Measurements from ENCODE around the gene DNMT3A.

Gene DNMT3A

DNA sequence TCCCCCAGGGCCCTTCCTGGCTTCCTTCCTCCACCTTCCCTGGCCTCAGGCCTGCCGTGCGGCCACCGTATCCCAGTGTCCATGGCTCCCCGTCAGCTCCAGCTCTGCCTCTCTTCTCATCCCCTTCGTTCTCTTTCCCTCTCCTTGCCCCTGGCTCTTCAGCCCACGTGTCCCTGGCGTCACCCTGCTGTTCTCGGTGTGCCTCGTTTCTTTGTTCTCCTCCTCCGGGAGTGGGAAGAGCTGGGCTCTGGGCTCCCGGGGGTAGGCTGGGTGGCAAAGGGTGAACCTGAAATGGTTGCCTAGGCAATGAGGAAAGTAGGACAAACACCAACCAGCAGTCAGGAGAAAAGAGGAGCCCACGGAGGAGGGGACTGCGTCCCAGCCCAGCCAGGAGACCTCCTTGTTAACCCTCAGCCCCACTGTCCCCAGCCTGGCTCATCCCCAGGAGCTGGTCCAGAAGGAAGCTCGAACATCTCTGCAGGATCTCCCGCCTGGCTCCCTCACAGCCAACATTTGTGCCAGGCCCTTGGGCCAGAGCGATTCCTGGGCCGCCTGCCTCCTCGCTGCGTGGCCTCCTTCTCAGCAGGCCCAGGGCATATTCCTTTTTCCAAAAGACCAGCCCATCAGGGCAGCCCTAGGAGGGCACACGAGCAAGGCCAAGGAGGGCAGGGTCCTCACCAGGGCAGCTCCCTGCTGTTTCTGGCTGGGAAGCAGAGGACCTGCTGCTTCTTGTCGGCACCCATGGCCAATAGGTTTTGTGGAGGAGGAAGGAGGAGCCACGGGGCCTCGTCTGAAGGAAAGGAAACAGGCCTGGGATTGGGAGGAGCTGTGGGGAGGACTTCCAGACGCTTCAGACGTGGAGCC is 30.9 kb upstream of the DNMT3A start:
- Histone ChIP-seq H3K4me3 (ENCODE audit: insufficient read depth in 1 of 2, low read depth in 1 of 2, low read length in 2 of 2) (no peak overlapping the region), H3K4me1 (ENCODE audit: control insufficient read depth, insufficient read depth, low read depth, low read length) (peaks cover 10% of the 10 kb centered on the region), H2BK120ac (ENCODE audit: low read depth, low read length) (no peak overlapping the region), H2BK15ac (ENCODE audit: low read depth, poor library complexity, severe bottlenecking) (no peak overlapping the region), H2AFZ (ENCODE audit: low read depth, low read length) (no peak overlapping the region), H4K91ac (ENCODE audit: low read length) (no peak overlapping the region), H3K27me3 (ENCODE audit: control insufficient read depth in 1 of 2, insufficient read depth in 1 of 2, low read length in 2 of 2) (peaks cover 0 to 15% of the 10 kb centered on the region in 2 experiments), H3K4ac (ENCODE audit: low read depth in 1 of 2, low read length in 2 of 2) (peak overlapping the region in 1 of 2 experiments; percentile 35), H3K36me3 (ENCODE audit: control insufficient read depth in 1 of 2, insufficient read depth in 2 of 2, low read depth in 1 of 2, low read length in 2 of 2) (no peaks in the 10 kb centered on the region), H2AK5ac (ENCODE audit: low read length, severe bottlenecking) (no peak overlapping the region), H2BK12ac (ENCODE audit: low read length in 2 of 2) (no peak overlapping the region), H3K27ac (ENCODE audit: low read length, poor library complexity, severe bottlenecking) (no peak overlapping the region), H2BK5ac (ENCODE audit: low read depth, low read length, poor library complexity, severe bottlenecking) (no peak overlapping the region), H3K4me2 (ENCODE audit: low read length, poor library complexity, severe bottlenecking) (no peak overlapping the region), H3K14ac (ENCODE audit: low read length in 2 of 2) (no peak overlapping the region), H4K8ac (ENCODE audit: low read length) (peak overlapping the region; percentile 31), H3K23ac (ENCODE audit: low read length in 2 of 2) (no peak overlapping the region), H3K18ac (ENCODE audit: low read depth in 1 of 2, low read length in 2 of 2) (no peak overlapping the region), H3K9me3 (ENCODE audit: control insufficient read depth, low read length) (no peaks in the 10 kb centered on the region), H3K79me1 (replicated peaks; ENCODE audit: low read length, poor library complexity, severe bottlenecking) (no peaks in the 10 kb centered on the region), H3K9ac (ENCODE audit: low read length) (no peak overlapping the region)
- no peak for DNase-seq
- WGBS, result 86% methylated on average over 25 of the region's 25 CpGs

DNA sequence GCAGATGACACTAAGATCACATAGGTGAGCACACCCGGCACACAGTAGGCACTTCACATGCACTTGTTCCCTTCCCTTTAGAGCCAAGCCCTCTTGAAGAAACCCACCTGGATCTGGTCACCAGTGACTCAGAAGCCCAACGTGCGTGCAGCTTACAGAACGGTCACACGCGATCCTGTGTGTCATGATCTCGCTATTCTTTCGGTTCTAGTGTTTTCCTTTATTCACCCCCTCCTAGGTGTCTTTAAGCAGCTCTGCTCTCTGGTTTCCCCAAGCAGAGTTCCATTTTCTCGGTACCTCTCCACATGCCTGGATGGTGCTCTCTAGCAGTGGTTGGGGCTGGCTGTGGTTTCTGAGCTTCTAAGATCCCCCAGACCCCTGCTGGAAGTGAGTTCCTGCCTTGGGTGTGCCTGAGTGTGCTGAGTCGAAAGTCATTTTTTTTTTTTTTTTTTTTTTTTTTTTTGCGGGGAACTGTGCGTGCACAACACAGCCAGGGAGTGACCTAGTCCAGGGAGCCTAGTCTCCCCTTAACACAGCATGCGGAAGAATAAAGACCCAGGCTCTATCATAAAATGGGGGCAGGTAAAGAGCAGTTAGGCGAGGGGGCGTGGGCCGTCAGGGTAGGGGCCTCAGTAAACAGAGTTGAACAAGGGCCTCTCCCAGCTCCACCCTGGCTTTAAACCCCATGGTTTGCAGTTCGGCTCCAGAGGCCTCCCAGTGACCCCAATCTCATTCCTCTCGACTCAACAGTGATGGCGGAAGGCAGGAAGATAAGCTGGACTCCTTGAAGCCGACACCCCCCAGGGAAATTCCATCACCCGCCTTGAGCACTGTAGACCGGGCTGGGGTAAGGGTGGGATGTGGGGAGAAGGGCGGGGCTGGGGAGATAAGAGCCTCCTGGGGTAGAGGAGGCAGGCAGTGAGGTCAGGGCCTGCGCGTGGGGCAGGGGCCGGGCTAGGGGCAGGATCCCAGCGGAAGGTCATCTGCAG is 29.8 kb upstream of the DNMT3A start:
- H3K27me3 ChIP-seq (ENCODE audit: control insufficient read depth in 1 of 2, insufficient read depth in 1 of 2, low read length in 2 of 2), result peaks cover 0 to 15% of the 10 kb centered on the region in 2 experiments
- no peak overlapping the region for H3K4me3 ChIP-seq (ENCODE audit: insufficient read depth in 1 of 2, low read depth in 1 of 2, low read length in 2 of 2)
- H2AK5ac ChIP-seq (ENCODE audit: low read length, severe bottlenecking), result no peak overlapping the region
- H3K9ac ChIP-seq (ENCODE audit: low read length), result no peak overlapping the region
- H3K79me1 ChIP-seq (replicated peaks; ENCODE audit: low read length, poor library complexity, severe bottlenecking), result no peaks in the 10 kb centered on the region
- H2BK15ac ChIP-seq (ENCODE audit: low read depth, poor library complexity, severe bottlenecking), result no peak overlapping the region
- no peaks in the 10 kb centered on the region for H3K36me3 ChIP-seq (ENCODE audit: control insufficient read depth in 1 of 2, insufficient read depth in 2 of 2, low read depth in 1 of 2, low read length in 2 of 2)
- no peak overlapping the region for H3K4me2 ChIP-seq (ENCODE audit: low read length, poor library complexity, severe bottlenecking)
- H3K4ac ChIP-seq (ENCODE audit: low read depth in 1 of 2, low read length in 2 of 2), result no peak overlapping the region
- H3K4me1 ChIP-seq (ENCODE audit: control insufficient read depth, insufficient read depth, low read depth, low read length), result peaks cover 3% of the 10 kb centered on the region
- H3K9me3 ChIP-seq (ENCODE audit: control insufficient read depth, low read length), result no peaks in the 10 kb centered on the region
- H3K14ac ChIP-seq (ENCODE audit: low read length in 2 of 2), result no peak overlapping the region
- no peak overlapping the region for H3K18ac ChIP-seq (ENCODE audit: low read depth in 1 of 2, low read length in 2 of 2)
- WGBS, result 76% methylated on average over 23 of the region's 27 CpGs
- no peak overlapping the region for H2BK12ac ChIP-seq (ENCODE audit: low read length in 2 of 2)
- no peak overlapping the region for H4K8ac ChIP-seq (ENCODE audit: low read length)
- no peak overlapping the region for H3K23ac ChIP-seq (ENCODE audit: low read length in 2 of 2)
- H2AFZ ChIP-seq (ENCODE audit: low read depth, low read length), result no peak overlapping the region
- H4K91ac ChIP-seq (ENCODE audit: low read length), result no peak overlapping the region
- no peak for DNase-seq
- no peak overlapping the region for H2BK5ac ChIP-seq (ENCODE audit: low read depth, low read length, poor library complexity, severe bottlenecking)
- no peak overlapping the region for H3K27ac ChIP-seq (ENCODE audit: low read length, poor library complexity, severe bottlenecking)
- no peak overlapping the region for H2BK120ac ChIP-seq (ENCODE audit: low read depth, low read length)

DNA sequence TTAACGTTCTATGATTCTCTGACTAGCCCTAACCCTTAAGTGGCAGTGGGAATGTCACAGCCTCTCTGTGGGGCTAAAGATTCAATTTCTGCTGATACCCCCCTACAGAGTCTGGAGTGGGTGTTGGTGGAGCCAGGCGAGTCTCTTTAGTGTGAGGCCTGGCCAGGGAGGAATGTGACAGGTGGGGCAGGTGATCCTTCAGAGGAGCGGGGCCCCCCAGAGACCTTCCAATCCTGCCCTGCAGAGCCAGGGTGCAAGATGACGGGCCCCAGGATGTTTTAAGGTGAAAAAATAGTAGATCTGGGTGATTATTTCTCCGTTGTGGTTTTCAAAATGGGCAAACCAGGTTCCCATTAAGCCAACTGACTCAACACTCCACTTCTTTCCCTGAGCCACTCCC is 28.2 kb upstream of the DNMT3A start:
- no peak for DNase-seq
- no peak overlapping the region for H3K4me3 ChIP-seq (ENCODE audit: insufficient read depth in 1 of 2, low read depth in 1 of 2, low read length in 2 of 2)
- H4K8ac ChIP-seq (ENCODE audit: low read length), result no peak overlapping the region
- H3K9ac ChIP-seq (ENCODE audit: low read length), result no peak overlapping the region
- H2BK12ac ChIP-seq (ENCODE audit: low read length in 2 of 2), result no peak overlapping the region
- no peak overlapping the region for H3K14ac ChIP-seq (ENCODE audit: low read length in 2 of 2)
- no peak overlapping the region for H3K18ac ChIP-seq (ENCODE audit: low read depth in 1 of 2, low read length in 2 of 2)
- H4K91ac ChIP-seq (ENCODE audit: low read length), result no peak overlapping the region
- H3K4me2 ChIP-seq (ENCODE audit: low read length, poor library complexity, severe bottlenecking), result no peak overlapping the region
- H3K4ac ChIP-seq (ENCODE audit: low read depth in 1 of 2, low read length in 2 of 2), result no peak overlapping the region
- H2BK5ac ChIP-seq (ENCODE audit: low read depth, low read length, poor library complexity, severe bottlenecking), result no peak overlapping the region
- peaks cover 2% of the 10 kb centered on the region for H3K4me1 ChIP-seq (ENCODE audit: control insufficient read depth, insufficient read depth, low read depth, low read length)
- no peaks in the 10 kb centered on the region for H3K9me3 ChIP-seq (ENCODE audit: control insufficient read depth, low read length)
- no peak overlapping the region for H2AFZ ChIP-seq (ENCODE audit: low read depth, low read length)
- 87% methylated on average over 3 of the region's 5 CpGs for WGBS
- no peak overlapping the region for H2AK5ac ChIP-seq (ENCODE audit: low read length, severe bottlenecking)
- no peak overlapping the region for H2BK15ac ChIP-seq (ENCODE audit: low read depth, poor library complexity, severe bottlenecking)
- H3K36me3 ChIP-seq (ENCODE audit: control insufficient read depth in 1 of 2, insufficient read depth in 2 of 2, low read depth in 1 of 2, low read length in 2 of 2), result no peaks in the 10 kb centered on the region
- peaks cover 0 to 3% of the 10 kb centered on the region in 2 experiments for H3K27me3 ChIP-seq (ENCODE audit: control insufficient read depth in 1 of 2, insufficient read depth in 1 of 2, low read length in 2 of 2)
- H2BK120ac ChIP-seq (ENCODE audit: low read depth, low read length), result no peak overlapping the region
- H3K79me1 ChIP-seq (replicated peaks; ENCODE audit: low read length, poor library complexity, severe bottlenecking), result no peaks in the 10 kb centered on the region
- no peak overlapping the region for H3K27ac ChIP-seq (ENCODE audit: low read length, poor library complexity, severe bottlenecking)
- no peak overlapping the region for H3K23ac ChIP-seq (ENCODE audit: low read length in 2 of 2)

DNA sequence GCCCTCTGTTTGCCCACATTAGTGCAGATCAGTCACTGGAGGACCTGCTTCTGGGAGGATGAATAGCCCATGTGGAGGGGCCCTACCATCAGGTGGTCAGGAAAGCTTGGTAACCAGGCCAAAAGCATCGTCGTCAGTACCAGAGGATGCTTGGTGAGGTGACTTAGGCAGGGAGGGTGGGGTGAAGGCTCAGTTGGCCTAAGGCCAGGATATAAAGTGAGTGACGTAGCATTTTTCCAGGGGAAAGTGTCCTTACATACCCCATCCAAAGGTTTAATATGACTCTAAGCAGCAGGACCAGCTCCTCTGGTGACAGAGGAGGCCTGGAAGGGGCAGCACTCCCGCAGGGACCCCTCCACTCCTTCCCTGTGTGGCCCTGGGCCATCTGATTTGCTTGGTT is 27.7 kb upstream of the DNMT3A start:
- Histone ChIP-seq H2BK15ac (ENCODE audit: low read depth, poor library complexity, severe bottlenecking) (no peak overlapping the region), H4K8ac (ENCODE audit: low read length) (no peak overlapping the region), H3K4ac (ENCODE audit: low read depth in 1 of 2, low read length in 2 of 2) (no peak overlapping the region), H2BK5ac (ENCODE audit: low read depth, low read length, poor library complexity, severe bottlenecking) (no peak overlapping the region), H3K4me3 (ENCODE audit: insufficient read depth in 1 of 2, low read depth in 1 of 2, low read length in 2 of 2) (no peak overlapping the region), H3K36me3 (ENCODE audit: control insufficient read depth in 1 of 2, insufficient read depth in 2 of 2, low read depth in 1 of 2, low read length in 2 of 2) (no peaks in the 10 kb centered on the region), H2BK12ac (ENCODE audit: low read length in 2 of 2) (no peak overlapping the region), H4K91ac (ENCODE audit: low read length) (no peak overlapping the region), H3K27ac (ENCODE audit: low read length, poor library complexity, severe bottlenecking) (no peak overlapping the region), H3K9ac (ENCODE audit: low read length) (no peak overlapping the region), H3K79me1 (replicated peaks; ENCODE audit: low read length, poor library complexity, severe bottlenecking) (no peaks in the 10 kb centered on the region), H3K27me3 (ENCODE audit: control insufficient read depth in 1 of 2, insufficient read depth in 1 of 2, low read length in 2 of 2) (peaks cover 0 to 3% of the 10 kb centered on the region in 2 experiments), H3K23ac (ENCODE audit: low read length in 2 of 2) (no peak overlapping the region), H3K4me1 (ENCODE audit: control insufficient read depth, insufficient read depth, low read depth, low read length) (peaks cover 2% of the 10 kb centered on the region), H2AFZ (ENCODE audit: low read depth, low read length) (no peak overlapping the region), H3K9me3 (ENCODE audit: control insufficient read depth, low read length) (no peaks in the 10 kb centered on the region), H3K14ac (ENCODE audit: low read length in 2 of 2) (no peak overlapping the region), H3K18ac (ENCODE audit: low read depth in 1 of 2, low read length in 2 of 2) (no peak overlapping the region), H2AK5ac (ENCODE audit: low read length, severe bottlenecking) (no peak overlapping the region), H3K4me2 (ENCODE audit: low read length, poor library complexity, severe bottlenecking) (no peak overlapping the region), H2BK120ac (ENCODE audit: low read depth, low read length) (no peak overlapping the region)
- no peak for DNase-seq
- WGBS, result 93% methylated on average over 4 of the region's 4 CpGs
